Activated B cell treated with CpG ODN at 0.5 μM for 24 hours (primary cell): ENCODE measurements around the gene SLC13A5. TPM values are rescaled to one million over a fixed set of nuclear protein-coding genes. Genes with fewer than 3 reads are reported as not detected.

Experiments
- ATAC-seq: fragments of 200-7000 bp; cut with Tn5 transposase; one replicate; pipeline ENCODE4 v1.10.0; 2021; ENCODE audit warnings: low read depth, mild to moderate bottlenecking, moderate library complexity
- CTCF ChIA-PET: fragments of 350-600 bp; sonication (Branson Sonifier 250); formaldehyde crosslinking; loops from one replicate; lab custom pipeline; 2021; ENCODE audit warnings: antibody characterized with exemption; lab: Charles Lee
- POLR2A ChIA-PET: fragments of 350-600 bp; sonication (Branson Sonifier 250); formaldehyde crosslinking; loops from one replicate; lab custom pipeline; 2021; ENCODE audit warnings: antibody characterized with exemption; lab: Charles Lee
- DNase-seq: peaks from one replicate; pipeline ENCODE4 v3.0.0; 2022
- H3K27ac Mint-ChIP-seq: one replicate; pipeline ENCODE4 v1.8.0; 2020; ENCODE audit warnings: mixed read lengths
- H3K27me3 Mint-ChIP-seq: one replicate; pipeline ENCODE4 v1.8.0; 2021; ENCODE audit warnings: mixed read lengths
- H3K36me3 Mint-ChIP-seq: one replicate; pipeline ENCODE4 v1.8.0; 2021; ENCODE audit warnings: low read depth, mixed read lengths
- H3K4me1 Mint-ChIP-seq: one replicate; pipeline ENCODE4 v1.8.0; 2021; ENCODE audit warnings: mixed read lengths
- H3K4me3 Mint-ChIP-seq: one replicate; pipeline ENCODE4 v1.8.0; 2020; ENCODE audit warnings: mild to moderate bottlenecking, mixed read lengths
- H3K9me3 Mint-ChIP-seq: one replicate; pipeline ENCODE4 v1.8.0; 2020; ENCODE audit warnings: mixed read lengths
- intact Hi-C: fragments of 100-400 bp; cut with micrococcal nuclease; formaldehyde crosslinking; loops from one replicate; pipeline ENCODE4 v1.15.1; 2024
- total RNA-seq: library from RNA; stranded (reverse); gene quantifications from 2 replicates; pipeline ENCODE4 v1.2.3, GENCODE V29; 2022
- TF ChIP-seq, protein P1 (sequence below): fragments of 200-600 bp; IDR thresholded peaks from one replicate; pipeline ENCODE4 v1.8.0; 2022; ENCODE audit warnings: antibody characterized with exemption, mild to moderate bottlenecking

SLC13A5 gene
- total RNA-seq, 1 donor from 2014 or later = not detected

DNA sequence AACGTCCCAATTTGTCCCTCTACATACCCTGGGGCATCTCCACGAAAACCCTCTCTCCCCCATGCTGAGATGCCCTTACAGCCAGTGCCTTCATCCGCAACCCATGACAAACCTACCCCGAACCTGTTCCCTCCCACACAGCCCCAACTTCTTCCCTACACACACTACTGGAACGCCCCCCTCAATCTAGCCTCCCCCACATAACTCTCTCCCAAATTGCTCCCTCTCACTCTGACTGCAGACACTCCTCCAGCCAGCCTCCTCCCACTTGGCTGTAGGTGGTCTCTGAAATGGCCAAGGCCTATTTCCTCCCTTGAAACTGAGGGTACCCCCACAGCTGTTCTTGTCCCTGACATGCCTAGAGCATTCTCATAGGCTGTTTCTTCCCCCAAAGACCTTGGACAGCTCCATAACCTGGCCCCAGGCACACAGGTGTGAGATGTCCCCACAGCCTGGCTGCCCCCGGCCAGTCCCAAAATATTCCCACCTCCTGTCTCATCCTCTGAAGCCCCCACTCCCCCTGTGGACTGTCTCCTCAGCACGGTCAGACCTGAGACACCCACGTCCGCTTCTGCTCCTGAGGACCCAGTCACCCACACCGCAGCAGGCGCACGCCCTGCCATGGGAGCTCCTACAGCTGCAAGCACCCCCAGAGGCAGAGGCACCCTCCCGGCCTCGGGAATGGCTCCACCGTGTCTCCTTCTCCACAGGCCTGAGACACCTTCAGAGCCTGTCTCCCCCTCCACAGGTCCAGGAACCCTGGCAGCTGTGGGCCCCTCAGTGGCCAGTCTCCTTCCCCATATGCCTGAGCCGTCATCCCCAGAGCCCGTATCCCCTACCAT lies 76.3 kb downstream of the SLC13A5 start:
- ChIA-PET POLR2A (no interaction called here), CTCF (no interaction called here)
- no peaks in the 10 kb centered on the region for H3K27me3 Mint-ChIP-seq
- TF ChIP-seq, protein P1, sequence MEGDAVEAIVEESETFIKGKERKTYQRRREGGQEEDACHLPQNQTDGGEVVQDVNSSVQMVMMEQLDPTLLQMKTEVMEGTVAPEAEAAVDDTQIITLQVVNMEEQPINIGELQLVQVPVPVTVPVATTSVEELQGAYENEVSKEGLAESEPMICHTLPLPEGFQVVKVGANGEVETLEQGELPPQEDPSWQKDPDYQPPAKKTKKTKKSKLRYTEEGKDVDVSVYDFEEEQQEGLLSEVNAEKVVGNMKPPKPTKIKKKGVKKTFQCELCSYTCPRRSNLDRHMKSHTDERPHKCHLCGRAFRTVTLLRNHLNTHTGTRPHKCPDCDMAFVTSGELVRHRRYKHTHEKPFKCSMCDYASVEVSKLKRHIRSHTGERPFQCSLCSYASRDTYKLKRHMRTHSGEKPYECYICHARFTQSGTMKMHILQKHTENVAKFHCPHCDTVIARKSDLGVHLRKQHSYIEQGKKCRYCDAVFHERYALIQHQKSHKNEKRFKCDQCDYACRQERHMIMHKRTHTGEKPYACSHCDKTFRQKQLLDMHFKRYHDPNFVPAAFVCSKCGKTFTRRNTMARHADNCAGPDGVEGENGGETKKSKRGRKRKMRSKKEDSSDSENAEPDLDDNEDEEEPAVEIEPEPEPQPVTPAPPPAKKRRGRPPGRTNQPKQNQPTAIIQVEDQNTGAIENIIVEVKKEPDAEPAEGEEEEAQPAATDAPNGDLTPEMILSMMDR = no peak
- DNase-seq (no peak), ATAC-seq (no peak)
- H3K27ac Mint-ChIP-seq = no peak overlapping the region
- H3K36me3 Mint-ChIP-seq = peaks cover 39% of the 10 kb centered on the region
- peaks cover 2% of the 10 kb centered on the region for H3K9me3 Mint-ChIP-seq
- peaks cover 31% of the 10 kb centered on the region for H3K4me1 Mint-ChIP-seq
- intact Hi-C loops = no loop called here
- H3K4me3 Mint-ChIP-seq = no peak overlapping the region

DNA sequence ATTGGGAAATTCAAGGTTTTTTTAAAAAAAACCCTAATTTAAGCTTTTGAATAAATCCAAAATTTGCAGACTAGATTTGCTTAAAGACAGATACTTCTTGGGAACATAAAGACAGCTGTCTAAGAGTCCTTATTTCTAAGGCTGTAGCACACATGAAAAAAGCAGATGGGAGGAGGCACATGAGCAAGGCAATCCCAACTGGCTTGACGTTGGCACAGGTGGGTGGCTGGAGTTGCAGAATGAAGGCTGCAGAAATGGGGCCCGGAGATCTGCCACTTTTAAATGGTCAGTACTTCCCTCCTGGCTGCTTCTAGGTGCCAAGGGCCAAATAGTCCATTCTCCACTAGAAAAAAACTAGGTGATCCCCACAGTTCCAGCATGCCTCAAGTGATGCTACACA lies 77.1 kb downstream of the SLC13A5 start:
- POLR2A ChIA-PET = no interaction called here
- Mint-ChIP-seq H3K27ac (no peak overlapping the region), H3K4me3 (no peak overlapping the region), H3K27me3 (no peaks in the 10 kb centered on the region), H3K4me1 (peaks cover 25% of the 10 kb centered on the region), H3K9me3 (peaks cover 2% of the 10 kb centered on the region), H3K36me3 (peaks cover 39% of the 10 kb centered on the region)
- TF ChIP-seq, protein P1 = no peak
- DNase-seq (no peak), ATAC-seq (no peak)
- intact Hi-C loops = no loop called here
- CTCF ChIA-PET = interaction anchor here (0.6 to 0.9 kb wide), 2 partner anchors 141 to 163 kb away, joined by 3 read pairs; no protein-coding TSS in a partner anchor

Other genes starting within 250 kb of the SLC13A5 start
- 0.69 and 1.1 TPM in 2 replicates for gene PITPNM3, start 156.8 kb downstream of the SLC13A5 start, total RNA-seq
- gene KIAA0753, start 72.7 kb downstream of the SLC13A5 start, total RNA-seq = 21.0 and 24.7 TPM in 2 replicates
- gene TXNDC17, start 72.3 kb downstream of the SLC13A5 start, total RNA-seq = 42.7 and 54.5 TPM in 2 replicates
- gene MED31, start 61.8 kb downstream of the SLC13A5 start, total RNA-seq = 16.5 and 23.4 TPM in 2 replicates
- gene C17orf100, start 61.6 kb downstream of the SLC13A5 start, total RNA-seq = 2.9 and 3.5 TPM in 2 replicates
- 50.4 and 62.5 TPM in 2 replicates for gene XAF1, start 42.7 kb upstream of the SLC13A5 start, total RNA-seq
- 0.12 and 0.22 TPM in 2 replicates for gene FBXO39, start 62.8 kb upstream of the SLC13A5 start, total RNA-seq
- gene TEKT1, start 118.4 kb upstream of the SLC13A5 start, total RNA-seq = not detected in 2 replicates